ENCODE results near the gene SPOCD1. TPM values are rescaled to one million over a fixed set of nuclear protein-coding genes. Genes with fewer than 3 reads are reported as not detected.
A peak's percentile ranks its signal among the peaks of the same experiment; 100 is the strongest.

The SPOCD1 gene
- total and polyA plus RNA-seq, 9 donors = 0.13 to 0.75 (median 0.51) TPM

- H3K36me3 ChIP-seq (ENCODE audit: control insufficient read depth, insufficient read depth, low read length) = no peaks in the 10 kb centered on the region
- H3K9me3 ChIP-seq (replicated peaks; ENCODE audit: control insufficient read depth, low read depth, low read length) = no peaks in the 10 kb centered on the region
- DNase-seq = no peak
- 22% methylated on average over 4 of the region's 7 CpGs for WGBS (ENCODE audit: insufficient coverage)
- no peaks in the 10 kb centered on the region for H3K27me3 ChIP-seq (ENCODE audit: control insufficient read depth, insufficient read depth, low read length)
- no peak overlapping the region for H3K27ac ChIP-seq (ENCODE audit: low read length)
- peaks cover 68% of the 10 kb centered on the region for H3K4me1 ChIP-seq (ENCODE audit: control insufficient read depth, insufficient read depth, low read length)
- no peak overlapping the region for H3K4me3 ChIP-seq (ENCODE audit: low read length)
These were observed 63.6 kb downstream of the SPOCD1 start for GRCh38 chr1:31752258-31752657.

GRCh38 chr1:31751822-31752241, 64.0 kb downstream of the SPOCD1 start:
- WGBS (ENCODE audit: insufficient coverage) = 76% methylated on average over 3 of the region's 5 CpGs
- DNase-seq = no peak
- Histone ChIP-seq H3K36me3 (ENCODE audit: control insufficient read depth, insufficient read depth, low read length) (no peaks in the 10 kb centered on the region), H3K4me3 (ENCODE audit: low read length) (no peak overlapping the region), H3K27ac (ENCODE audit: low read length) (no peak overlapping the region), H3K4me1 (ENCODE audit: control insufficient read depth, insufficient read depth, low read length) (peaks cover 69% of the 10 kb centered on the region), H3K9me3 (replicated peaks; ENCODE audit: control insufficient read depth, low read depth, low read length) (no peaks in the 10 kb centered on the region), H3K27me3 (ENCODE audit: control insufficient read depth, insufficient read depth, low read length) (no peaks in the 10 kb centered on the region)

DNA sequence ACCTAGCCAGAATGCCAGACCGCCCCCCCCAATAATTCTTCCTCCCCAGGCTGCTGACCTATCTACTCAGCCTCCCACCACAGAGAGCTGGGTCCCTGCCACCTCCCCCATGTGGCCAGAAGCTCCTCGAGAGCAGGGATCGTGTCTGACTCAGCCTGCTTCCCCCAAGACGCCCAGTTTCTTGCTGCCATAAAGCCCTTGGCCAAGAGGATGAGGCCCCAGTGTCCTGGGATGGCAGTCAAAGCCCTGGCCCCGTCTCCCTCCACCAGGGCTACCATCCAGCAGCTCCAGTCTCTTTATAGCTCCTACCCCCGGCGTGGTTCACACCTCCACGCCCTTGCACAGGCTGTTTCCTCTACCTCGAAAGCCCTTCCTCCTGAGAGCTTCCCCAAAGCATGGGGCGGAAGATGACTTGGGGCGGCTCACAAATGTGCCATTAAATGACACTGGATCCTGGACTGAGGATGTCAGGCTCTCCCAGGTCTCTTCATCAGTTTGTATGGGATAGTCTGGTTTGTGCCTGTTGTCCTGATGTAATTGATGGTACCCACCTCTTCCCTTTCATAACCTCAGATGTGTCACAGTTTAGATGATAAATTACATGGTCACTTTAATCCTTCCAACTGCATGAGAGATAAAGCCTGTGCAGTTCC, 64.8 kb downstream of the SPOCD1 start:
- no peaks in the 10 kb centered on the region for H3K9me3 ChIP-seq (replicated peaks; ENCODE audit: control insufficient read depth, low read depth, low read length)
- H3K27me3 ChIP-seq (ENCODE audit: control insufficient read depth, insufficient read depth, low read length) = no peaks in the 10 kb centered on the region
- no peak overlapping the region for H3K4me3 ChIP-seq (ENCODE audit: low read length)
- WGBS (ENCODE audit: insufficient coverage) = 20% methylated on average over 6 of the region's 11 CpGs
- no peak overlapping the region for H3K27ac ChIP-seq (ENCODE audit: low read length)
- H3K36me3 ChIP-seq (ENCODE audit: control insufficient read depth, insufficient read depth, low read length) = no peaks in the 10 kb centered on the region
- no peak for DNase-seq
- H3K4me1 ChIP-seq (ENCODE audit: control insufficient read depth, insufficient read depth, low read length) = peaks cover 69% of the 10 kb centered on the region

DNA sequence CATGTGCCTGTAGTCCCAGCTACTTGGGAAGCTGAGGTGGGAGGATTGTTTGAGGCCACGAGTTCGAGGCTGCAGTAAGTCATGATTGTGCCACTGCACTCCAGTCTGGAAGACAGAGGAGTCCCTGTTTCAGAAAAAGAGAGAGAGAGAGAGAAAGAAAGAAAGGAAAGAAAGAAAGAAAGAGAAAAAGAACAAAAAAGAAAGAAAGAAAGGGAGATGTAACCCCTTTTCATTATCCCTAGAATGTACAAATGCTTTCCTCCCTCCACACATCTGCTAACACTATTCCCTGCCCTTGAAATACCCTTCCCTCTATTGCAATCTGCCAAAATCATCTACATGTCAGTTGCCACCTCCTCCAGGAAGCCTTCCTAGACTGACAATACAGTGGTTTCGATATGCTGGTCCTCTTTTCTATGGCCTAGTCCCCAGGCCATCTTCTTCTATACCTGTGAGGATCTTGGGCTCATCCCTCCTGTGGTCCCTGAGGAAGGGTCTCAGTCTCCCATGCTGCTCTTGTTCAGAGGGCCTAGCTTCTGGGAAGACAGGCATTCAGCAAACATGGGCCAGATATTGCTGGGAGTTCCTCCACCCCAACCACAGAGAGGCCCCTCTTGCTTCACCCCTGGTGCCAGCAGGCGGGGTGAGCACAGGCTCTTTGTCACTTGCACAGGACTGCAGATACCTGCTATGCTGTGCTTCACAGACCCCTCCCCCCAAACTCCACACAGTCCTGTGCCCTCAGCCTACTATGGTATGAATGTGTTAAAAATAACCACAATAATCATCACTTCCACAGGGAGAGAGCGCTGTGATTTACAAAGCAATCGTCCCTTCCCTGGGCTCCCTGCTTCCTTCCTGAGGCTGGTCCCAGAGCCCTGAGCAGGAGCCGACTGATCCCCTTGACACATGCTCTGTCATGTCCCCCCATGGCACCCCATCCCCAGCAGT, 65.8 kb downstream of the SPOCD1 start:
- Histone ChIP-seq H3K36me3 (ENCODE audit: control insufficient read depth, insufficient read depth, low read length) (no peaks in the 10 kb centered on the region), H3K27ac (ENCODE audit: low read length) (no peak overlapping the region), H3K9me3 (replicated peaks; ENCODE audit: control insufficient read depth, low read depth, low read length) (no peaks in the 10 kb centered on the region), H3K4me3 (ENCODE audit: low read length) (no peak overlapping the region), H3K27me3 (ENCODE audit: control insufficient read depth, insufficient read depth, low read length) (no peaks in the 10 kb centered on the region), H3K4me1 (ENCODE audit: control insufficient read depth, insufficient read depth, low read length) (peaks cover 67% of the 10 kb centered on the region)
- WGBS (ENCODE audit: insufficient coverage) = 65% methylated on average over 5 of the region's 7 CpGs
- DNase-seq = no peak

DNA sequence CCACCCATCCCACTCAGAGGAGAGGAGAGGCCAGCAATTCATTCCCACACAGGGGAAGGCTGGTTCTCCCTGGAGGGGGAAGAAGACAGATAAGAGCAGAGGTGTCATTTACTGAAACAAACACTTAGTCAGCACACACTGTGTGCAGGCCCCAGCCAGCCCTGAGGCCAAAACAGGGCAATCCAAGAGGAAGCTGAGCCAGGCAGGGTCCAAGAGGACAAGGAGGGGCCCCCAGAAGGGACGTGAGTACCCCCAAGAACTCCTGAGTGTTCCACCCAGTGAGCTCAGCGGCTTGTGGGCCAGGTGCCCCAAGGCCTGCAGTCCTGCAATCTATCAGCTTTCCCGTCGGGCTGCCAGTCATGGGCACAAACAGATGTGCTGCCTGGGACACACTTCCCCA, 67.5 kb downstream of the SPOCD1 start:
- H3K4me1 ChIP-seq (ENCODE audit: control insufficient read depth, insufficient read depth, low read length) = peaks cover 51% of the 10 kb centered on the region
- no peaks in the 10 kb centered on the region for H3K27me3 ChIP-seq (ENCODE audit: control insufficient read depth, insufficient read depth, low read length)
- H3K36me3 ChIP-seq (ENCODE audit: control insufficient read depth, insufficient read depth, low read length) = no peaks in the 10 kb centered on the region
- H3K9me3 ChIP-seq (replicated peaks; ENCODE audit: control insufficient read depth, low read depth, low read length) = no peaks in the 10 kb centered on the region
- H3K27ac ChIP-seq (ENCODE audit: low read length) = no peak overlapping the region
- WGBS (ENCODE audit: insufficient coverage) = 60% methylated on average over 4 of the region's 4 CpGs
- no peak overlapping the region for H3K4me3 ChIP-seq (ENCODE audit: low read length)
- DNase-seq = no peak

DNA sequence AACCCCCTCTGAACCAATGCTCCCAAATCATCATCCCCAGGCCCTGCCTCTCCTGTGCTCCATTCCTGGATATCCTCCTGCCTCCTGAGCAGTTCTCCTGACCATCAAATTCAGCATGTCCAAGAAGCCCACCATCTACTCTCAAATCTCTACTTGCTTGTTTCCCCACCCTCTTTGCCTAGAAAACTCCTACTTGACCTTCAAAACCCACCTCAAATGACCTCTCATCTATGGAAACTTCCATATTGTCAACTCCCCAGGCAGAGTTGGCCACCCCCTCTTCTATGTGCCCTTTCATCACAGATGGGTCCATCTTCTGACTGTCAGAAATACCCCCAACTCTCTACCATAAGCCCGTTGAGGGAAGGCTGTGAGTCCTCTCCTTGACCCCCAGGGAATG, 68.5 kb downstream of the SPOCD1 start:
- peaks cover 40% of the 10 kb centered on the region for H3K4me1 ChIP-seq (ENCODE audit: control insufficient read depth, insufficient read depth, low read length)
- WGBS (ENCODE audit: insufficient coverage) = 91% methylated on average over 1 of the region's 1 CpG

DNA sequence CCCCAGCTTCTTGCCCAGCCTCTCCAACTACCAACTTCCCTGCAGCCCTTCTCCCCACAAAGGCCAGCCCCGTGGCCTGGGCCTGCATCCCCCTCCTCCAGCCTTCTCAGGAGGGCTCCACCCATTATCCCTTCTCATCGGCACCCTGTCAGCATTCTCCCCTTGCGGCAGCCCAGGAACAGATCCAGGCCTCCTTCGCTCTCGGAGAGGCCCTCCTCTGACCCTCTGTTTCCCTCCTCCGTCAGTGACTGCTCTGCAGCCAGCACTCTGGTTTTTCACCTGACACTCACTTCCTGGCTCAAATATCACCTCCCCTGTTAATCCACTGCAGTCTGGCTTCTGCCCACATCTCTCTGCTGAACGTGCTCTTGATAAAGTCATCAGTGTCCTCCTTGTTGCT, 69.1 kb downstream of the SPOCD1 start:
- Histone ChIP-seq H3K27ac (ENCODE audit: low read length) (no peak overlapping the region), H3K9me3 (replicated peaks; ENCODE audit: control insufficient read depth, low read depth, low read length) (no peaks in the 10 kb centered on the region), H3K27me3 (ENCODE audit: control insufficient read depth, insufficient read depth, low read length) (no peaks in the 10 kb centered on the region), H3K4me1 (ENCODE audit: control insufficient read depth, insufficient read depth, low read length) (peaks cover 34% of the 10 kb centered on the region), H3K36me3 (ENCODE audit: control insufficient read depth, insufficient read depth, low read length) (peaks cover 5% of the 10 kb centered on the region), H3K4me3 (ENCODE audit: low read length) (no peak overlapping the region)
- 17% methylated on average over 7 of the region's 7 CpGs for WGBS (ENCODE audit: insufficient coverage)
- DNase-seq = peak; percentile 40

More for the DNA sequence above, 68.5 kb downstream of the SPOCD1 start:
- Histone ChIP-seq H3K27me3 (ENCODE audit: control insufficient read depth, insufficient read depth, low read length) (no peaks in the 10 kb centered on the region), H3K4me3 (ENCODE audit: low read length) (no peak overlapping the region), H3K9me3 (replicated peaks; ENCODE audit: control insufficient read depth, low read depth, low read length) (no peaks in the 10 kb centered on the region), H3K27ac (ENCODE audit: low read length) (no peak overlapping the region), H3K36me3 (ENCODE audit: control insufficient read depth, insufficient read depth, low read length) (no peaks in the 10 kb centered on the region)
- DNase-seq = no peak

DNA sequence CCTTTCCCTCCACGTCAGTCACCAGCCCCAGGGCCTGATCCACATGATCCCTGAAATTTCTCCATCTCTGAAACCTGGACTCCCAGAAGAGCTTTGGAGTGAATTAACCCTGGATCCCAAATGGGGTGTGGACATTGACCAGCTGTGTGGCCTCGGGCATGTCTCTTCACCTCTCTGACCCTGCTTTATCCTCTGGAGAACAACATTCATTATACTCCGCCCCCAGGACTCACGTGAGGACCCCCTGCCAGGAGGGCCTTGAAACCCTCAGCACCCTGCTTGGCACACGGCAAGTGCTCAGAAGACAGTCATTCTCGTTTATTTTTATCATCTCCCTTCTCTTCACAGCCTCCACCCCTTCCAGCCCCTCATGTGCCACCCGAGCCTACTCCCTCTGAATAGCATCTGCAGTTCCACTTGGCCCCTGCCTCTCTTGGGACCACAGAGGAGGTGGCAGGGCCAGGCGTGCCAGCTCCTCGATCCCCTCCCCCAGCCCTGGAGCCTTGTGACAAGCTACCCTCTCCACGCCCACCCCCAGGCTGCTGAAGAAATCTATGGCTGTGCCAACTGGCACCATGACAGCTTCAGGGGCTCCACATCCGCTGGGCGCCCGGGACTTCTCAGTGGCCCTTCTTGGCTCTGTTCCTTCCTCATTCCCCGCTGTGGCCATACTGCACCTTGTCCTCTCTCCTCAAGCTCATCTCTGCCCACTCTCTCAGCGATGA, 69.7 kb downstream of the SPOCD1 start:
- DNase-seq = peak; percentile 53
- Histone ChIP-seq H3K36me3 (ENCODE audit: control insufficient read depth, insufficient read depth, low read length) (peaks cover 7% of the 10 kb centered on the region), H3K27ac (ENCODE audit: low read length) (no peak overlapping the region), H3K9me3 (replicated peaks; ENCODE audit: control insufficient read depth, low read depth, low read length) (no peaks in the 10 kb centered on the region), H3K4me3 (ENCODE audit: low read length) (no peak overlapping the region), H3K4me1 (ENCODE audit: control insufficient read depth, insufficient read depth, low read length) (peaks cover 33% of the 10 kb centered on the region), H3K27me3 (ENCODE audit: control insufficient read depth, insufficient read depth, low read length) (no peaks in the 10 kb centered on the region)
- 45% methylated on average over 15 of the region's 15 CpGs for WGBS (ENCODE audit: insufficient coverage)

GRCh38 chr1:31745096-31745945, 70.5 kb downstream of the SPOCD1 start:
- WGBS (ENCODE audit: insufficient coverage) = 47% methylated on average over 4 of the region's 4 CpGs
- H3K36me3 ChIP-seq (ENCODE audit: control insufficient read depth, insufficient read depth, low read length) = peaks cover 8% of the 10 kb centered on the region
- peak; percentile 62 for DNase-seq

More at GRCh38 chr1:31745096-31745945, 70.5 kb downstream of the SPOCD1 start:
- Histone ChIP-seq H3K27ac (ENCODE audit: low read length) (no peak overlapping the region), H3K9me3 (replicated peaks; ENCODE audit: control insufficient read depth, low read depth, low read length) (no peaks in the 10 kb centered on the region), H3K4me1 (ENCODE audit: control insufficient read depth, insufficient read depth, low read length) (peaks cover 26% of the 10 kb centered on the region), H3K4me3 (ENCODE audit: low read length) (no peak overlapping the region), H3K27me3 (ENCODE audit: control insufficient read depth, insufficient read depth, low read length) (no peaks in the 10 kb centered on the region)

All from muscle of leg (tissue), 11 donors.